ENCODE results near the gene HLA-DRB5. TPM values are rescaled to one million over a fixed set of nuclear protein-coding genes. Genes with fewer than 3 reads are reported as not detected.
"Not testable (repeated sequence)": the region's sequence is repeated elsewhere in the genome, so short reads cannot be mapped to it uniquely, and the experiment has no call there.

HLA-DRB5 gene
- total and polyA plus RNA-seq, 7 experiments from 2014 or later = 0.20 to 37.4 (median 2.0) TPM

DNA sequence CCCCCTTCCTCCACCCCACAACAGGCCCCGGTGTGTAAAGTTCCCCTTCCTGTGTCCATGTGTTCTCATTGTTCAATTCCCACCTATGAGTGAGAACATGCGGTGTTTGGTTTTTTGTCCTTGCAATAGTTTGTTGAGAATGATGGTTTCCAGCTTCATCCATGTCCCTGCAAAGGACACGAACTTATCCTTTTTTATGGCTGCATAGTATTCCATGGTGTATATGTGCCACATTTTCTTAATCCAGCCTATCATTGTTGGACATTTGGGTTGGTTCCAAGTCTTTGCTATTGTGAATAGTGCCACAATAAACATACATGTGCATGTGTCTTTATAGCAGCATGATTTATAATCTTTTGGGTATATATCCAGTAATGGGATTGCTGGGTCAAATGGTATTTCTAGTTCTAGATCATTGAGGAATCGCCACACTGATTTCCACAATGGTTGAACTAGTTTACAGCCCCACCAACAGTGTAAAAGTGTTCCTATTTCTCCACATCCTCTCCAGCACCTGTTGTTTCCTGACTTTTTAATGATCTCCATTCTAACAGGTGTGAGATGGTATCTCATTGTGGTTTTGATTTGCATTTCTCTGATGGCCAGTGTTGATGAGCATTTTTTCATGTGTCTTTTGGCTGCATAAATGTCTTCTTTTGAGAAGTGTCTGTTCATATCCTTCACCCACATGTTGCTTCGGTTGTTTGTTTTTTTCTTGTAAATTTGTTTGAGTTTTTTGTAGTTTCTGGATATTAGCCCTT lies 62.2 kb downstream of the HLA-DRB5 start:
- H3K4me3 Mint-ChIP-seq, CTCF ChIA-PET: not testable (repeated sequence)
- H3K9me3 Mint-ChIP-seq = peaks cover 4 to 27% (median 12%) of the 10 kb centered on the region in 11 donors

More for the DNA sequence above, 62.2 kb downstream of the HLA-DRB5 start:
- POLR2A ChIA-PET; H3K27ac Mint-ChIP-seq; ATAC-seq; H3K4me1 Mint-ChIP-seq; DNase-seq; H3K27me3 ChIP-seq (ENCODE audit: control insufficient read depth in 2 of 2, insufficient read depth in 2 of 2, low read length in 2 of 2); H3K4me3 ChIP-seq (ENCODE audit: low read length); H3K9me3 ChIP-seq (ENCODE audit: control insufficient read depth in 2 of 3, low read length in 3 of 3); H3K27ac ChIP-seq (ENCODE audit: low read depth, low read length); H3K4me1 ChIP-seq (ENCODE audit: control insufficient read depth in 2 of 2, insufficient read depth in 2 of 2, low read length in 2 of 2); H3K36me3 Mint-ChIP-seq; intact Hi-C loops (cut with micrococcal nuclease); H3K36me3 ChIP-seq (ENCODE audit: control insufficient read depth in 2 of 3, insufficient read depth in 3 of 3, low read length in 3 of 3): not testable (repeated sequence)
- peaks cover 21 to 39% (median 33%) of the 10 kb centered on the region in 5 donors for H3K27me3 Mint-ChIP-seq

Other genes starting within 250 kb of the HLA-DRB5 start
- not detected for gene TSBP1, start 158.4 kb downstream of the HLA-DRB5 start, total RNA-seq
- gene TSBP1, start 158.4 kb downstream of the HLA-DRB5 start, polyA plus RNA-seq = not detected
- gene BTNL2, start 123.1 kb downstream of the HLA-DRB5 start, total RNA-seq = not detected
- gene BTNL2, start 123.1 kb downstream of the HLA-DRB5 start, polyA plus RNA-seq = not detected
- gene HLA-DRA, start 90.4 kb downstream of the HLA-DRB5 start, total RNA-seq = 100 to 1,000 TPM in 3 of 5 experiments, 10 to 100 TPM in 2; 35.4 to 679 (median 104) TPM
- gene HLA-DRA, start 90.4 kb downstream of the HLA-DRB5 start, polyA plus RNA-seq = 10 to 100 TPM in 1 of 2 donors, 1 to 10 TPM in 1; 7.8 to 11.0 TPM
- gene HLA-DRB1, start 59.6 kb upstream of the HLA-DRB5 start, total RNA-seq = 100 to 1,000 TPM in 1 of 5 experiments, 10 to 100 TPM in 4; 16.4 to 229 (median 52.1) TPM
- gene HLA-DRB1, start 59.6 kb upstream of the HLA-DRB5 start, polyA plus RNA-seq = 10 to 100 TPM in 1 of 2 donors, 1 to 10 TPM in 1; 3.1 to 10.7 TPM
- 10 to 100 TPM in 4 of 5 experiments, 1 to 10 TPM in 1; 8.5 to 43.4 (median 12.1) TPM for gene HLA-DQA1, start 107.1 kb upstream of the HLA-DRB5 start, total RNA-seq
- gene HLA-DQA1, start 107.1 kb upstream of the HLA-DRB5 start, polyA plus RNA-seq = under 1 TPM; 0.59 to 0.67 TPM
- gene HLA-DQB1, start 136.4 kb upstream of the HLA-DRB5 start, total RNA-seq = 10 to 100 TPM in 2 of 5 experiments, 1 to 10 TPM in 3; 5.3 to 38.9 (median 9.4) TPM
- gene HLA-DQB1, start 136.4 kb upstream of the HLA-DRB5 start, polyA plus RNA-seq = 1 to 10 TPM; 1.2 to 1.4 TPM
- 10 to 100 TPM in 1 of 5 experiments, 1 to 10 TPM in 1, not detected in 3; 3.9 to 13.3 TPM for gene HLA-DQA2, start 211.1 kb upstream of the HLA-DRB5 start, total RNA-seq
- gene HLA-DQA2, start 211.1 kb upstream of the HLA-DRB5 start, polyA plus RNA-seq = not detected
- gene HLA-DQB2, start 233.2 kb upstream of the HLA-DRB5 start, total RNA-seq = 10 to 100 TPM in 1 of 5 experiments, 1 to 10 TPM in 2, not detected in 2; 1.8 to 24.8 (median 3.5) TPM
- gene HLA-DQB2, start 233.2 kb upstream of the HLA-DRB5 start, polyA plus RNA-seq = under 1 TPM in 1 of 2 donors, not detected in 1; 0.95 TPM

Measured in naive thymus-derived CD4-positive, alpha-beta T cell (primary cell).